Adipose tissue (tissue), 3 donors: ENCODE results near the gene DEPDC5. TPM values are rescaled to one million over a fixed set of nuclear protein-coding genes. Genes with fewer than 3 reads are reported as not detected.
"Not testable (repeated sequence)": the region's sequence is repeated elsewhere in the genome, so short reads cannot be mapped to it uniquely, and the experiment has no call there.

Experiments used
- H3K27ac ChIP-seq: one replicate; pipeline ENCODE4 v1.5.1; 2013; ENCODE audit warnings: low read depth, low read length
- WGBS, 3 donors: extraction: QIAGEN DNeasy Blood & Tissue Kit; methylation state at CpG; one replicate each; pipeline ENCODE4 v1.1.7; 2013; 5-methylcytosine and 5-hydroxymethylcytosine counted together
- polyA plus RNA-seq, 3 donors: library from polyadenylated mRNA; stranded (reverse); fragments of 200-250 nt; gene quantifications; one replicate each; pipeline ENCODE4 v1.2.3, GENCODE V29; 2013
- donor health status: healthy with polysubstance abuse.
- donor health status: Bipolar disorder and iron deficiency.
- donor health status: healthy.

The DEPDC5 gene
- polyA plus RNA-seq, 3 donors: 3.5 to 14.4 (median 4.0) TPM

- no peak overlapping the region for H3K27ac ChIP-seq
- WGBS, 3 donors: 96 to 99% (median 97%) methylated on average over 2 of the region's 2 CpGs
Observed at GRCh38 chr22:31742682-31743081, 11.1 kb upstream of the DEPDC5 start.

- WGBS, 3 donors: 86 to 96% (median 96%) methylated on average over 7 of the region's 7 CpGs
- H3K27ac ChIP-seq: no peak overlapping the region
Observed at GRCh38 chr22:31743871-31744270, 9.9 kb upstream of the DEPDC5 start.

GRCh38 chr22:31747441-31747840 lies 6.4 kb upstream of the DEPDC5 start:
- WGBS, 3 donors: 71 to 82% (median 77%) methylated on average over 4 of the region's 4 CpGs
- H3K27ac ChIP-seq: no peak overlapping the region

GRCh38 chr22:31748490-31748889 lies 5.3 kb upstream of the DEPDC5 start:
- 16 to 29% (median 17%) methylated on average over 2 of the region's 2 CpGs for WGBS, 3 donors
- no peak overlapping the region for H3K27ac ChIP-seq

GRCh38 chr22:31749636-31750364 lies 4.0 kb upstream of the DEPDC5 start, which contains the start of gene PRR14L:
PRR14L (minus strand) TSS chr22:31750132; CDS start chr22:31738860, 11,272 bp downstream.
- peak within 1 kb of the TSS; percentile 35 for H3K27ac ChIP-seq
- 0% methylated on average over 56 to 61 of the region's 62 CpGs for WGBS, 3 donors

- 66 to 67% (median 66%) methylated on average over 16 of the region's 16 CpGs for WGBS, 3 donors
- H3K27ac ChIP-seq: no peak overlapping the region
Observed at GRCh38 chr22:31750365-31751284, 3.2 kb upstream of the DEPDC5 start.

GRCh38 chr22:31752096-31752847 lies 1.5 kb upstream of the DEPDC5 start:
- 63 to 81% (median 75%) methylated on average over 7 of the region's 7 CpGs for WGBS, 3 donors
- H3K27ac ChIP-seq: no peak overlapping the region

GRCh38 chr22:31753005-31753633 lies 700 bp upstream of the DEPDC5 start:
- WGBS, 3 donors: 3 to 7% (median 5%) methylated on average over 20 of the region's 20 CpGs
- peak overlapping the region; percentile 85 for H3K27ac ChIP-seq

GRCh38 chr22:31754813-31755212 lies 994 bp downstream of the DEPDC5 start:
- no peak overlapping the region for H3K27ac ChIP-seq
- WGBS, 3 donors: 13 to 38% (median 34%) methylated on average over 6 of the region's 6 CpGs

GRCh38 chr22:31757265-31757664 lies 3.4 kb downstream of the DEPDC5 start:
- WGBS, 3 donors: 23 to 76% (median 69%) methylated on average over 1 of the region's 1 CpG
- H3K27ac ChIP-seq: no peak overlapping the region

- 89 to 91% (median 90%) methylated on average over 5 of the region's 5 CpGs for WGBS, 3 donors
- not testable (repeated sequence) for H3K27ac ChIP-seq
Observed at GRCh38 chr22:31758860-31759259, 5.0 kb downstream of the DEPDC5 start.

GRCh38 chr22:31764785-31765184 lies 11.0 kb downstream of the DEPDC5 start:
- 95 to 96% (median 95%) methylated on average over 3 of the region's 3 CpGs for WGBS, 3 donors

GRCh38 chr22:31768422-31769059 lies 14.7 kb downstream of the DEPDC5 start:
- 91 to 97% (median 94%) methylated on average over 4 of the region's 4 CpGs for WGBS, 3 donors
- no peak overlapping the region for H3K27ac ChIP-seq

More at GRCh38 chr22:31764785-31765184, 11.0 kb downstream of the DEPDC5 start:
- H3K27ac ChIP-seq: no peak overlapping the region

- no peak overlapping the region for H3K27ac ChIP-seq
- 83 to 90% (median 86%) methylated on average over 5 of the region's 5 CpGs for WGBS, 3 donors
Observed at GRCh38 chr22:31773416-31773815, 19.6 kb downstream of the DEPDC5 start.

- H3K27ac ChIP-seq: no peak overlapping the region
- WGBS, 3 donors: 88 to 97% (median 90%) methylated on average over 4 of the region's 4 CpGs
Observed at GRCh38 chr22:31776231-31776630, 22.4 kb downstream of the DEPDC5 start.

- 73 to 87% (median 75%) methylated on average over 3 of the region's 3 CpGs for WGBS, 3 donors
- H3K27ac ChIP-seq: no peak overlapping the region
Observed at GRCh38 chr22:31789803-31790202, 36.0 kb downstream of the DEPDC5 start.

GRCh38 chr22:31790240-31790639 lies 36.4 kb downstream of the DEPDC5 start:
- no peak overlapping the region for H3K27ac ChIP-seq
- WGBS, 3 donors: 88 to 96% (median 90%) methylated on average over 2 of the region's 2 CpGs

- WGBS, 3 donors: 83 to 88% (median 85%) methylated on average over 8 of the region's 8 CpGs
- not testable (repeated sequence) for H3K27ac ChIP-seq
Observed at GRCh38 chr22:31799358-31799757, 45.5 kb downstream of the DEPDC5 start.
